HG02970 (cell line): ENCODE results near the gene CORO7.

Experiments
- ATAC-seq: cut with Tn5 transposase; IDR thresholded peaks from one replicate; pipeline ENCODE4 v1.9.1; 2021; ENCODE audit warnings: mild to moderate bottlenecking, moderate library complexity, moderate number of reproducible peaks; ENCODE audit not compliant: unreplicated experiment, low FRiP score

Gene CORO7

GRCh38 chr16:4324492-4325252 is 91.7 kb downstream of the CORO7 start:
- no peak for ATAC-seq

- ATAC-seq: no peak
Observed at GRCh38 chr16:4323845-4324488, 92.4 kb downstream of the CORO7 start.

- no peak for ATAC-seq
Observed at GRCh38 chr16:4323071-4323844, 93.1 kb downstream of the CORO7 start.

- ATAC-seq: no peak
Observed at GRCh38 chr16:4322121-4323052, 94.0 kb downstream of the CORO7 start.

GRCh38 chr16:4321286-4322120 is 94.9 kb downstream of the CORO7 start:
- no peak for ATAC-seq

GRCh38 chr16:4320571-4321137 is 95.7 kb downstream of the CORO7 start:
- no peak for ATAC-seq

GRCh38 chr16:4319454-4320421 is 96.7 kb downstream of the CORO7 start:
- no peak for ATAC-seq

GRCh38 chr16:4318967-4319366 is 97.4 kb downstream of the CORO7 start:
- ATAC-seq: no peak

- no peak for ATAC-seq
Observed at GRCh38 chr16:4318451-4318910, 97.9 kb downstream of the CORO7 start.

GRCh38 chr16:4317532-4318450 is 98.6 kb downstream of the CORO7 start:
- ATAC-seq: no peak

- no peak for ATAC-seq
Observed at GRCh38 chr16:4316864-4317531, 99.4 kb downstream of the CORO7 start.

- ATAC-seq: no peak
Observed at GRCh38 chr16:4316108-4316863, 100.1 kb downstream of the CORO7 start.

- no peak for ATAC-seq
Observed at GRCh38 chr16:4315186-4316107, 100.9 kb downstream of the CORO7 start, which contains the start of gene GLIS2. Gene GLIS2, plus strand, starts transcription at chr16:4316067. Its CDS starts 16,214 bp downstream, at chr16:4332281.

GRCh38 chr16:4314532-4315185 is 101.7 kb downstream of the CORO7 start:
- ATAC-seq: no peak
